ENCODE measurements around the gene ELOVL7. TPM values are rescaled to one million over a fixed set of nuclear protein-coding genes. Genes with fewer than 3 reads are reported as not detected.

The ELOVL7 gene
- polyA plus RNA-seq, 3 donors = 0.21 to 0.36 (median 0.33) TPM

DNA sequence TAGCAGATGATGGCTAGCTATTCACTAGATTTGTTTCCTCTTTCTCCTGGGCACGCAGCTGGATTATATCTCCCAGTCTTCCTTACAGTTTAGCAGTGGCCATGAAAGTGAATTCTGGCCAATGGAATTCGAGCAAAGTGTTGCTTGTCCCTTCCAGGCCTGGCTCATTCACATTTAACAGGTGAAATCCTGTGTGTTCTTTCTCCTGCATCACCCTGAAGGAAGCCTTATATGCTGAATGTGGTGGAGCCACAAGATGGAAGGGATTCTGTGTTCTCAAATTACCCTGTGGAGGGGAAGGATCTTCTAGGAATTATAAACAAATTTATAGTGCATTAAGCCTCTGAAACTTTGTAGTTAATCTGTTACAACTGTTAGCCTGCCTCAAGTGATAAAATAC is 8.2 kb upstream of the ELOVL7 start:
- Histone ChIP-seq H2AFZ (ENCODE audit: insufficient read depth, low read depth, low read length, poor library complexity, severe bottlenecking) (no peak overlapping the region), H3K9ac (ENCODE audit: insufficient read depth, low read length, poor library complexity, severe bottlenecking) (no peak overlapping the region), H4K20me1 (ENCODE audit: insufficient read depth, low read length) (no peaks in the 10 kb centered on the region), H3K79me2 (ENCODE audit: insufficient read depth, low read length) (no peaks in the 10 kb centered on the region), H3K27me3 (ENCODE audit: control insufficient read depth in 2 of 2, insufficient read depth in 2 of 2, low read length in 2 of 2) (no peaks in the 10 kb centered on the region), H3K27ac (ENCODE audit: low read depth in 1 of 2, low read length in 2 of 2) (no peak overlapping the region), H3K9me3 (replicated peaks in 1 of 2; ENCODE audit: control insufficient read depth in 1 of 2, insufficient read depth in 1 of 2, low read length in 2 of 2) (no peaks in the 10 kb centered on the region), H3K36me3 (replicated peaks in 1 of 2; ENCODE audit: control insufficient read depth in 1 of 2, insufficient read depth in 2 of 2, low read length in 2 of 2) (no peaks in the 10 kb centered on the region), H3K4me2 (replicated peaks; ENCODE audit: extremely low read depth, low read length, poor library complexity, severe bottlenecking) (no peak overlapping the region), H3K4me3 (replicated peaks in 1 of 3; ENCODE audit: low read depth in 2 of 3, low read length in 3 of 3) (no peak overlapping the region), H3K4me1 (ENCODE audit: control insufficient read depth in 1 of 2, insufficient read depth in 2 of 2, low read length in 2 of 2) (peaks cover 0 to 6% of the 10 kb centered on the region in 2 donors)
- intact Hi-C loops (cut with micrococcal nuclease) = no loop called here
- no peak for DNase-seq
- no CpG with 5 or more reads among the region's 2 CpGs for WGBS (ENCODE audit: insufficient coverage)
- TF ChIP-seq CTCF (IDR thresholded peaks at IDR 0.05) = no peak
- Mint-ChIP-seq H3K4me1 (peaks cover 9% of the 10 kb centered on the region), H3K4me3 (no peak overlapping the region), H3K27me3 (ENCODE audit: low read depth in 3 of 3) (peaks cover 0 to 2% (median 0%) of the 10 kb centered on the region in 3 donors), H3K27ac (no peak overlapping the region), H3K9me3 (peaks cover 0 to 4% (median 0%) of the 10 kb centered on the region in 7 donors), H3K36me3 (no peaks in the 10 kb centered on the region)

DNA sequence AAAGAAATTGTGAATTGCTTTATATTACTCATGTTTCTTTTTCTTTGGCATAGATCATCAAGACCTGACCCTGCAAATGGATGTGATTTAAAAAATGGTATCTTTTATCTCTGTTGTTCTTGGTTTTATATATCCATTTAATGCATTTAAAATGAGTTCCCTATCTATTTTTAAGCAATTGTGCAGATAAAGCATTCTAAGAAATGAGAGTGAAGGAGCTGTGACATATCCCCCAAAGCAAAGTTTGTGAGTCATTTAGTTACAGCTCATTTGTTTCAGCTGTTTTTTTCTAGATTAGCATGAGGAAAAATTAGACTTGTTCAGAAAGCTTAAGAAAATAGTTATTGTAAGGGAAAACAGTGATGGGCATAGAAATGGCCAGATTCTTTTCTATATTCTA is 7.6 kb upstream of the ELOVL7 start:
- H3K9me3 Mint-ChIP-seq = no peaks in the 10 kb centered on the region
- no peaks in the 10 kb centered on the region for H3K36me3 Mint-ChIP-seq
- peaks cover 3 to 4% of the 10 kb centered on the region in 2 donors for H3K27me3 ChIP-seq (ENCODE audit: control insufficient read depth in 2 of 2, insufficient read depth in 2 of 2, low read length in 2 of 2)
- no peak overlapping the region for H3K27ac Mint-ChIP-seq
- no peak overlapping the region for H3K9ac ChIP-seq (ENCODE audit: insufficient read depth, low read length, poor library complexity, severe bottlenecking)
- H3K4me2 ChIP-seq (replicated peaks; ENCODE audit: extremely low read depth, low read length, poor library complexity, severe bottlenecking) = no peak overlapping the region
- peaks cover 9% of the 10 kb centered on the region for H3K4me1 Mint-ChIP-seq
- H3K36me3 ChIP-seq (replicated peaks in 1 of 2; ENCODE audit: control insufficient read depth in 1 of 2, insufficient read depth in 2 of 2, low read length in 2 of 2) = no peaks in the 10 kb centered on the region
- H4K20me1 ChIP-seq (ENCODE audit: insufficient read depth, low read length) = no peaks in the 10 kb centered on the region
- H3K9me3 ChIP-seq (replicated peaks in 1 of 2; ENCODE audit: control insufficient read depth in 1 of 2, insufficient read depth in 1 of 2, low read length in 2 of 2) = no peaks in the 10 kb centered on the region
- H3K27me3 Mint-ChIP-seq (ENCODE audit: low read depth in 3 of 3) = peaks cover under 1 to 6% (median 2%) of the 10 kb centered on the region in 3 donors
- no peaks in the 10 kb centered on the region for H3K79me2 ChIP-seq (ENCODE audit: insufficient read depth, low read length)
- H3K27ac ChIP-seq (ENCODE audit: low read depth in 1 of 2, low read length in 2 of 2) = no peak overlapping the region
- no peak for TF ChIP-seq CTCF (IDR thresholded peaks at IDR 0.05)
- intact Hi-C loops (cut with micrococcal nuclease) = no loop called here
- peaks cover 0 to 6% of the 10 kb centered on the region in 2 donors for H3K4me1 ChIP-seq (ENCODE audit: control insufficient read depth in 1 of 2, insufficient read depth in 2 of 2, low read length in 2 of 2)
- DNase-seq = no peak
- H2AFZ ChIP-seq (ENCODE audit: insufficient read depth, low read depth, low read length, poor library complexity, severe bottlenecking) = no peak overlapping the region
- no peak overlapping the region for H3K4me3 Mint-ChIP-seq
- no peak overlapping the region for H3K4me3 ChIP-seq (replicated peaks in 1 of 3; ENCODE audit: low read depth in 2 of 3, low read length in 3 of 3)
